H1 (cell line): ENCODE results near the gene ASCC1. TPM values are rescaled to one million over a fixed set of nuclear protein-coding genes. Genes with fewer than 3 reads are reported as not detected.

Experiments used
- CTCF ChIA-PET: fragments of 300-600 bp; sonication (Branson Sonifier 250); formaldehyde crosslinking; loops from one replicate; lab custom pipeline; 2021; ENCODE audit not compliant: partially characterized antibody; lab: Charles Lee
- POLR2A ChIA-PET: fragments of 300-600 bp; sonication (Branson Sonifier 250); formaldehyde crosslinking; loops from one replicate; lab custom pipeline; 2021; ENCODE audit warnings: inconsistent platforms; ENCODE audit not compliant: partially characterized antibody; lab: Charles Lee
- DNase-seq, 2 experiments: peaks; one replicate each; pipeline versions ENCODE4 v3.0.0 to v3.0.0-alpha.2; 2010 to 2022; ENCODE audit warnings: low spot score in 2 of 2, low read depth in 1 of 2, mixed read lengths in 1 of 2
- FAIRE-seq: peaks from 2 replicates; lab custom pipeline; 2011; peaks lifted over from hg19 to GRCh38; lab: Jason Lieb, UNC
- H2AFZ ChIP-seq: 2 replicates; pipeline ENCODE4 v1.8.1; 2012; ENCODE audit warnings: low read length, inconsistent platforms
- H2AK5ac ChIP-seq: 2 replicates; pipeline ENCODE4 v1.6.1; 2013; ENCODE audit warnings: low read depth, low read length
- H2BK120ac ChIP-seq: replicated peaks from 2 replicates; pipeline ENCODE3; 2013; ENCODE audit warnings: low read depth, low read length, inconsistent platforms
- H2BK12ac ChIP-seq: 2 replicates; pipeline ENCODE4 v1.6.1; 2013; ENCODE audit warnings: low read depth, low read length
- H2BK15ac ChIP-seq: 2 replicates; pipeline ENCODE4 v1.6.1; 2013; ENCODE audit warnings: low read length
- H2BK20ac ChIP-seq: 2 replicates; pipeline ENCODE4 v1.6.1; 2013; ENCODE audit warnings: low read length
- H2BK5ac ChIP-seq: 2 replicates; pipeline ENCODE4 v1.6.1; 2013; ENCODE audit warnings: low read depth, low read length
- H3K14ac ChIP-seq: 2 replicates; pipeline ENCODE4 v1.6.1; 2013; ENCODE audit warnings: inconsistent platforms; ENCODE audit not compliant: insufficient read length
- H3K18ac ChIP-seq: 2 replicates; pipeline ENCODE4 v1.6.1; 2013; ENCODE audit warnings: low read length; ENCODE audit errors: extremely low read depth
- H3K23ac ChIP-seq: 2 replicates; pipeline ENCODE4 v1.6.1; 2013; ENCODE audit warnings: inconsistent platforms; ENCODE audit not compliant: insufficient read length
- H3K23me2 ChIP-seq: 2 replicates; pipeline ENCODE4 v1.6.1; 2013; ENCODE audit warnings: low read depth, low read length
- H3K27ac ChIP-seq: 2 replicates; pipeline ENCODE4 v1.6.1; 2011; ENCODE audit warnings: low read depth, low read length, inconsistent platforms
- H3K27me3 ChIP-seq, 4 experiments: replicated peaks in 1 of 4; 1 replicate in 1 of 4; 2 replicates in 3 of 4; pipeline versions ENCODE4 v1.6.1 to v1.8.1; 2011 to 2013; ENCODE audit warnings: low read length in 3 of 4, mild to moderate bottlenecking in 3 of 4, inconsistent platforms in 2 of 4, mixed read lengths in 2 of 4, moderate library complexity in 1 of 4; ENCODE audit not compliant: control insufficient read depth in 3 of 4, insufficient read depth in 3 of 4; ENCODE audit errors: extremely low read depth in 1 of 4
- H3K36me3 ChIP-seq, 4 experiments: 2 replicates each; pipeline versions ENCODE4 v1.6.1 to v1.8.1; 2011 to 2013; ENCODE audit warnings: mild to moderate bottlenecking in 4 of 4, low read length in 3 of 4, moderate library complexity in 2 of 4, control low read depth in 1 of 4, inconsistent platforms in 1 of 4; ENCODE audit not compliant: insufficient read depth in 4 of 4, control insufficient read depth in 2 of 4
- H3K4ac ChIP-seq: replicated peaks from 2 replicates; pipeline ENCODE3; 2013; ENCODE audit warnings: low read length, low read depth, mixed read lengths, inconsistent platforms; ENCODE audit not compliant: insufficient read length
- H3K4me1 ChIP-seq, 4 experiments: replicated peaks in 1 of 4; 1 replicate in 1 of 4; 2 replicates in 3 of 4; pipeline versions ENCODE4 v1.6.1 to v1.8.1; 2011 to 2013; ENCODE audit warnings: low read length in 3 of 4, inconsistent platforms in 2 of 4, mixed read lengths in 1 of 4; ENCODE audit not compliant: insufficient read depth in 4 of 4, control insufficient read depth in 3 of 4
- H3K4me2 ChIP-seq, 2 experiments: 2 replicates each; pipeline versions ENCODE4 v1.6.1 to v1.8.1; 2011 to 2013; ENCODE audit warnings: low read depth in 2 of 2, low read length in 2 of 2, control low read depth in 1 of 2, inconsistent platforms in 1 of 2, mild to moderate bottlenecking in 1 of 2; ENCODE audit not compliant: insufficient read depth in 1 of 2
- H3K4me3 ChIP-seq, 4 experiments: fragments of 200-600, 300-600 bp in 1 of 4; sonication (generic), shearing (Covaris generic), sonication (Bioruptor Twin) in 1 of 4; 2 replicates each; pipeline versions ENCODE4 v1.5.1 to v1.8.1; 2011 to 2016; ENCODE audit warnings: low read length in 4 of 4, low read depth in 3 of 4, control low read depth in 2 of 4, inconsistent platforms in 2 of 4, mild to moderate bottlenecking in 2 of 4, mixed read lengths in 1 of 4, moderate library complexity in 1 of 4; ENCODE audit not compliant: insufficient read depth in 2 of 4; ENCODE audit errors: extremely low read depth in 1 of 4
- H3K56ac ChIP-seq: replicated peaks from 2 replicates; pipeline ENCODE3; 2013; ENCODE audit warnings: low read depth, mild to moderate bottlenecking, mixed read lengths, low read length, inconsistent platforms; ENCODE audit not compliant: insufficient read length
- H3K79me1 ChIP-seq: 2 replicates; pipeline ENCODE4 v1.6.1; 2013; ENCODE audit warnings: low read depth, low read length, control low read depth
- H3K79me2 ChIP-seq, 2 experiments: 2 replicates each; pipeline versions ENCODE4 v1.6.1 to v1.8.1; 2012 to 2013; ENCODE audit warnings: low read length in 2 of 2, mild to moderate bottlenecking in 2 of 2, inconsistent platforms in 1 of 2; ENCODE audit not compliant: insufficient read depth in 2 of 2, control insufficient read depth in 1 of 2
- H3K9ac ChIP-seq, 4 experiments: replicated peaks in 1 of 4; 1 replicate in 1 of 4; 2 replicates in 3 of 4; pipeline versions ENCODE4 v1.6.1 to v1.8.1; 2011 to 2013; ENCODE audit warnings: low read depth in 3 of 4, low read length in 3 of 4, control low read depth in 2 of 4, mild to moderate bottlenecking in 2 of 4, moderate library complexity in 2 of 4, inconsistent platforms in 1 of 4; ENCODE audit errors: extremely low read depth in 1 of 4
- H3K9me3 ChIP-seq, 2 experiments: 2 replicates each; pipeline versions ENCODE4 v1.6.1 to v1.8.1; 2012 to 2013; ENCODE audit warnings: mild to moderate bottlenecking in 2 of 2, moderate library complexity in 2 of 2, control low read depth in 1 of 2, inconsistent platforms in 1 of 2, low read depth in 1 of 2, low read length in 1 of 2, mixed read lengths in 1 of 2; ENCODE audit not compliant: insufficient read depth in 2 of 2
- H4K20me1 ChIP-seq, 2 experiments: replicated peaks in 1 of 2; 2 replicates each; pipeline versions ENCODE3 to v1.8.1; 2011 to 2013; ENCODE audit warnings: inconsistent platforms in 2 of 2, low read length in 2 of 2, mild to moderate bottlenecking in 1 of 2; ENCODE audit not compliant: insufficient read depth in 2 of 2, control insufficient read depth in 1 of 2
- H4K5ac ChIP-seq: 2 replicates; pipeline ENCODE4 v1.6.1; 2013; ENCODE audit warnings: low read length, low read depth, mixed read lengths, inconsistent platforms; ENCODE audit not compliant: insufficient read length
- H4K8ac ChIP-seq: 2 replicates; pipeline ENCODE4 v1.8.0; 2013; ENCODE audit warnings: mild to moderate bottlenecking, moderate library complexity, low read length, inconsistent platforms; ENCODE audit not compliant: insufficient read depth; ENCODE audit errors: extremely low read depth
- H4K91ac ChIP-seq: replicated peaks from 2 replicates; pipeline ENCODE3; 2013; ENCODE audit warnings: low read length, mixed read lengths, inconsistent platforms; ENCODE audit not compliant: insufficient read length
- EZH2 ChIP-seq: fragments of 200-600 bp; sonication (generic); IDR thresholded peaks from 2 replicates; pipeline ENCODE4 v1.7.1; 2012; ENCODE audit warnings: low read depth, mild to moderate bottlenecking, moderate library complexity, low read length, inconsistent platforms; ENCODE audit not compliant: severe bottlenecking
- KDM1A ChIP-seq: fragments of 200-600, 300-600 bp; sonication (generic); IDR thresholded peaks from 2 replicates; pipeline ENCODE4 v1.7.1; 2016; ENCODE audit warnings: mild to moderate bottlenecking, low read length, borderline replicate concordance
- KDM5A ChIP-seq: fragments of 200-600 bp; IDR thresholded peaks from 2 replicates; pipeline ENCODE4 v1.7.1; 2012; ENCODE audit warnings: mild to moderate bottlenecking, low read length, inconsistent platforms, mixed read lengths
- NANOG ChIP-seq: IDR thresholded peaks from 2 replicates; pipeline ENCODE4 v1.6.1; 2011; ENCODE audit warnings: low read length, low read depth, mild to moderate bottlenecking, inconsistent platforms; ENCODE audit not compliant: insufficient read depth, poor library complexity, severe bottlenecking
- PHF8 ChIP-seq: fragments of 200-600 bp; sonication (generic); conservative IDR thresholded peaks from 2 replicates; pipeline ENCODE4 v1.7.1; 2012; ENCODE audit warnings: low read depth, mild to moderate bottlenecking, inconsistent platforms, low read length, moderate library complexity
- RXRA ChIP-seq: IDR thresholded peaks from 2 replicates; pipeline ENCODE4 v1.6.1; 2011; ENCODE audit warnings: low read depth, mild to moderate bottlenecking, low read length, moderate library complexity; ENCODE audit not compliant: insufficient read depth
- TEAD4 ChIP-seq: IDR thresholded peaks from 2 replicates; pipeline ENCODE4 v1.6.1; 2012; ENCODE audit warnings: low read depth, low read length, inconsistent platforms, mixed read lengths
- YY1 ChIP-seq: IDR thresholded peaks from 2 replicates; pipeline ENCODE4 v1.6.1; 2011; ENCODE audit warnings: low read depth, mild to moderate bottlenecking, low read length
- WGBS, 2 experiments: shearing (Covaris generic) in 1 of 2; methylation state at CpG; one replicate each; pipeline versions ENCODE4 v1.1.6 to v1.1.7; 2013 to 2015; ENCODE audit warnings: low lambda C conversion rate in 2 of 2, mixed read lengths in 2 of 2, inconsistent platforms in 1 of 2, low coverage in 1 of 2, missing lambda C conversion rate in 1 of 2; ENCODE audit not compliant: insufficient replicate concordance in 2 of 2, insufficient coverage in 1 of 2, insufficient read length in 1 of 2; ENCODE audit errors: extremely low coverage in 1 of 2, missing lambda C conversion rate in 1 of 2; 5-methylcytosine and 5-hydroxymethylcytosine counted together
- polyA plus RNA-seq, 7 experiments: library from polyadenylated mRNA; depleted of rRNA in 3 of 7; stranded (reverse) in 5 of 7; unstranded in 2 of 7; fragments of >200 nt in 5 of 7; fragments of 200-250 nt in 2 of 7; gene quantifications; 1 replicate in 5 of 7; 2 replicates in 1 of 7; 4 replicates in 1 of 7; pipeline versions ENCODE4 v1.2.1 to v1.2.3, GENCODE V29; 2011 to 2013; ENCODE audit warnings: missing spikeins in 2 of 7, mixed read lengths in 2 of 7
- total RNA-seq: library from RNA; stranded (reverse); fragmentation: NEBNext Ultra II Directional; extraction: Animal tissue kit (Norgen Biotek cat#: 25700); gene quantifications from 2 replicates; pipeline ENCODE4 v1.2.1, GENCODE V29; 2021
- TF ChIP-seq, protein P1 (sequence below): IDR thresholded peaks from 2 replicates; pipeline ENCODE4 v1.6.1; 2012; ENCODE audit warnings: inconsistent platforms
- TF ChIP-seq, protein P2 (sequence below): IDR thresholded peaks from 2 replicates; pipeline ENCODE4 v1.6.1; 2011; ENCODE audit warnings: low read depth, mild to moderate bottlenecking, low read length; ENCODE audit not compliant: insufficient read depth

The ASCC1 gene
- total and polyA plus RNA-seq, 2 of the 8 experiments (the other 6 are each of a cell fraction or from before 2014, with no cell fraction given) = 25.6 to 35.8 TPM

DNA sequence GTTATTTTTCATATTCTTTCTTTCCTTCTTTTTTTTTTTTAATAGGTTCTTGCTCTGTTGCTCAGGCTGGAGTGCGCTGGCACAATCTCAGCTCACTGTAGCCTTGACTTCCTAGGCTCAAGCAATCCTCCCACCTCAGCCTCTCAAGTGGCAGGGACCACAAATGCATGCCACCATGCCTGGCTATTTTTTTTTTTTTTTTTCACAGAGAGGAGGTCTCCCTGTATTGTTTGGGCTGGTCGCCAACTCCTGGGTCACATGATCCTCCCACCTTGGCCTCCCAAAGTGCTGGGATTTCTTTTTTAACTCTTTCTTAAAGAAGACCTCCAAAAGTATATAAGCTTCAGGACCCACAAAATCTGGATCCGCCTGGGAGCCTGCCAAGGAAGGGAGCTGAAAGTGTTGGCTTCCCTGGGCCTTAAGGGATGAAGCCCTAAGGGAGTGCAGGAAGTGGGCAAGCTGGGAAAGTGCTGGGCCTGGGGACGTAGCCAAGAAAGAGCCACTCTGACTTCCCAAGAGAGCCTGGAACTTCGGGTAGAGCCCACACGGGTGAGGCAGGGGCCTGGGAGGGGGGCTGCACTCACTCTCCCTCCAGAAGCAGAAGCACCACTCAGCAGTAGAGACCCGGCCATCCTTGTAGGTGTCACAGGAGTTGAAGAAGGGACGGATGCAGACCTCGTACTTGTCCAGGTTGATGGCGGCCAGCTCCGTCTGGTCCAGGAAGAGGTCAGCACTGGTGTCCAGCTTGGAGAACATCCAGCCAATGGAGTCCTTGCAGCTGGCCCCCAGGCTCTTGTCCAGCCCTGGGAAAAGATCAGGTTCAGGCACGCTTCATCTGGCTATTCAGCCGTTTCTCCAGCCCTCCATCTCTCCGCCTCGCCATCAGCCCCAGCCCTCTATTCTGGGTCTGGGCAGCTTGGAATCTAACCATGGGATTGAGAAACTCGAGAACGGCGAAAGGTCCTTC lies 149.5 kb downstream of the ASCC1 start:
- H3K56ac ChIP-seq = no peak overlapping the region
- ChIA-PET CTCF (interaction anchor here (0.5 to 10.2 kb wide), 14 partner anchors 9 to 822 kb away, joined by 3 to 100 read pairs (median 4); no protein-coding TSS in a partner anchor), POLR2A (interaction anchor here (0.9 to 1.1 kb wide), 4 partner anchors 22 to 262 kb away, joined by 3 to 4 read pairs (median 3); no protein-coding TSS in a partner anchor)
- no peak overlapping the region for H2AFZ ChIP-seq
- no peak overlapping the region for H3K18ac ChIP-seq
- peaks cover 0 to 3% of the 10 kb centered on the region in 2 experiments for H4K20me1 ChIP-seq
- no peak overlapping the region for H2AK5ac ChIP-seq
- no peaks in the 10 kb centered on the region for H3K23me2 ChIP-seq
- no peak overlapping the region for H2BK15ac ChIP-seq
- H4K8ac ChIP-seq = no peak overlapping the region
- H3K4me3 ChIP-seq = no peak overlapping the region
- H4K5ac ChIP-seq = no peak overlapping the region
- no peak overlapping the region for H3K4ac ChIP-seq
- no peak overlapping the region for H3K14ac ChIP-seq
- H2BK20ac ChIP-seq = no peak overlapping the region
- no peak overlapping the region for H4K91ac ChIP-seq
- H2BK12ac ChIP-seq = no peak overlapping the region
- 86% methylated on average over 18 of the region's 18 CpGs; no CpG with 5 or more reads in 1 of the 2 experiments for WGBS, 2 experiments
- no peaks in the 10 kb centered on the region for H3K9me3 ChIP-seq
- H3K4me2 ChIP-seq = no peak overlapping the region
- DNase-seq = no peak
- H3K9ac ChIP-seq = no peak overlapping the region
- no peak overlapping the region for H2BK5ac ChIP-seq
- no peak for FAIRE-seq
- H2BK120ac ChIP-seq = no peak overlapping the region
- peaks cover 0 to 3% (median 0%) of the 10 kb centered on the region in 4 experiments; a peak in 2 of 7 replicates for H3K4me1 ChIP-seq
- H3K27me3 ChIP-seq = no peaks in the 10 kb centered on the region
- H3K79me1 ChIP-seq = no peaks in the 10 kb centered on the region
- no peaks in the 10 kb centered on the region for H3K36me3 ChIP-seq
- H3K23ac ChIP-seq = no peak overlapping the region
- H3K27ac ChIP-seq = no peak overlapping the region
- no peaks in the 10 kb centered on the region for H3K79me2 ChIP-seq
- TF ChIP-seq NANOG (no peak), RXRA (no peak), KDM5A (no peak), PHF8 (no peak), EZH2 (no peak), YY1 (no peak), TEAD4 (no peak), KDM1A (no peak)
- TF ChIP-seq, protein P1, sequence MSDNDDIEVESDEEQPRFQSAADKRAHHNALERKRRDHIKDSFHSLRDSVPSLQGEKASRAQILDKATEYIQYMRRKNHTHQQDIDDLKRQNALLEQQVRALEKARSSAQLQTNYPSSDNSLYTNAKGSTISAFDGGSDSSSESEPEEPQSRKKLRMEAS = no peak
- TF ChIP-seq, protein P2, sequence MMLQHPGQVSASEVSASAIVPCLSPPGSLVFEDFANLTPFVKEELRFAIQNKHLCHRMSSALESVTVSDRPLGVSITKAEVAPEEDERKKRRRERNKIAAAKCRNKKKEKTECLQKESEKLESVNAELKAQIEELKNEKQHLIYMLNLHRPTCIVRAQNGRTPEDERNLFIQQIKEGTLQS = no peak
